Right lobe of liver (tissue), 4 donors: ENCODE measurements around the gene METTL16.

Experiments
- CTCF ChIP-seq, 4 donors: fragments of 200-600 bp in 3 of 4; fragments of 450-650 bp in 1 of 4; IDR thresholded peaks; one replicate each; pipeline versions ENCODE4 v1.5.1 to v1.8.0; 2016 to 2022; ENCODE audit warnings: antibody characterized with exemption in 4 of 4, mild to moderate bottlenecking in 2 of 4
- POLR2A ChIP-seq: fragments of 450-650 bp; IDR thresholded peaks from one replicate; pipeline ENCODE4 v1.6.1; 2017; ENCODE audit warnings: antibody characterized with exemption, mild to moderate bottlenecking
- donor health status: DM: no; HTN: no; CAD: no.
- donor health status: DM: no; HTN: no; CAD: no.
- donor health status: DM: no; HTN: yes; CAD: no.

GRCh38 chr17:2455956-2456355 is 55.7 kb downstream of the METTL16 start:
- TF ChIP-seq POLR2A (no peak), CTCF (IDR thresholded peaks at IDR 0.05) (no peak)
